Gastrocnemius medialis (tissue), 4 donors: ENCODE results near the gene PCDH9.
"Not testable (repeated sequence)": the region's sequence is repeated elsewhere in the genome, so short reads cannot be mapped to it uniquely, and the experiment has no call there.

Experiments used
- POLR2A ChIP-seq, 2 donors: fragments of 450-650 bp; IDR thresholded peaks; one replicate each; pipeline ENCODE4 v1.6.1; 2017; ENCODE audit warnings: antibody characterized with exemption in 2 of 2, mild to moderate bottlenecking in 2 of 2, moderate library complexity in 2 of 2
- TF ChIP-seq, protein P1 (sequence below), 5 experiments: fragments of 450-650 bp in 3 of 5; fragments of 200-600 bp in 2 of 5; sonication (generic) in 2 of 5; IDR thresholded peaks in 4 of 5; conservative IDR thresholded peaks in 1 of 5; 1 replicate in 4 of 5; 2 replicates in 1 of 5; pipeline ENCODE4 v1.5.1; 2016 to 2019; ENCODE audit warnings: antibody characterized with exemption in 5 of 5, mild to moderate bottlenecking in 3 of 5, moderate library complexity in 3 of 5

DNA sequence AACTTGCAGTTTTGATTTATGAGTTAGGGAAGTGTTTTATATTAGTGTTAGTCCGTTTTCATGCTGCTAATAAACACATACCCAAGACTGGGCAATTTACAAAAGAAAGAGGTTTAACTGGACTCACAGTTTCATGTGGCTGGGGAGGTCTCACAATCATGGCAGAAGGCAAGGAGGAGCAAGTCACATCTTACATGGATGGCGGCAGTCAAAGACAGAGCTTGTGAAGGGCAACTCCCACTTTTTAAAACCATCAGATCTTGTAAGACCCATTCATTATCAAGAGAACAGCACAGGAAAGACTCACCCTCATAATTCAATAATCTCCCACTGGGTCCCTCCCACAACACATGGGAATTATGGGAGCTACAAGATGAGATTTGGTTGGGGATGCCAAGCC lies 349.0 kb downstream of the PCDH9 start:
- TF ChIP-seq, protein P1, sequence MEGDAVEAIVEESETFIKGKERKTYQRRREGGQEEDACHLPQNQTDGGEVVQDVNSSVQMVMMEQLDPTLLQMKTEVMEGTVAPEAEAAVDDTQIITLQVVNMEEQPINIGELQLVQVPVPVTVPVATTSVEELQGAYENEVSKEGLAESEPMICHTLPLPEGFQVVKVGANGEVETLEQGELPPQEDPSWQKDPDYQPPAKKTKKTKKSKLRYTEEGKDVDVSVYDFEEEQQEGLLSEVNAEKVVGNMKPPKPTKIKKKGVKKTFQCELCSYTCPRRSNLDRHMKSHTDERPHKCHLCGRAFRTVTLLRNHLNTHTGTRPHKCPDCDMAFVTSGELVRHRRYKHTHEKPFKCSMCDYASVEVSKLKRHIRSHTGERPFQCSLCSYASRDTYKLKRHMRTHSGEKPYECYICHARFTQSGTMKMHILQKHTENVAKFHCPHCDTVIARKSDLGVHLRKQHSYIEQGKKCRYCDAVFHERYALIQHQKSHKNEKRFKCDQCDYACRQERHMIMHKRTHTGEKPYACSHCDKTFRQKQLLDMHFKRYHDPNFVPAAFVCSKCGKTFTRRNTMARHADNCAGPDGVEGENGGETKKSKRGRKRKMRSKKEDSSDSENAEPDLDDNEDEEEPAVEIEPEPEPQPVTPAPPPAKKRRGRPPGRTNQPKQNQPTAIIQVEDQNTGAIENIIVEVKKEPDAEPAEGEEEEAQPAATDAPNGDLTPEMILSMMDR (IDR thresholded peaks at IDR 0.05 in 4 of 5, conservative IDR thresholded peaks at IDR 0.05 in 1 of 5) = not testable (repeated sequence)
- not testable (repeated sequence) for TF ChIP-seq POLR2A (IDR thresholded peaks at IDR 0.05)
